ENCODE data around the gene AMMECR1.

DNA sequence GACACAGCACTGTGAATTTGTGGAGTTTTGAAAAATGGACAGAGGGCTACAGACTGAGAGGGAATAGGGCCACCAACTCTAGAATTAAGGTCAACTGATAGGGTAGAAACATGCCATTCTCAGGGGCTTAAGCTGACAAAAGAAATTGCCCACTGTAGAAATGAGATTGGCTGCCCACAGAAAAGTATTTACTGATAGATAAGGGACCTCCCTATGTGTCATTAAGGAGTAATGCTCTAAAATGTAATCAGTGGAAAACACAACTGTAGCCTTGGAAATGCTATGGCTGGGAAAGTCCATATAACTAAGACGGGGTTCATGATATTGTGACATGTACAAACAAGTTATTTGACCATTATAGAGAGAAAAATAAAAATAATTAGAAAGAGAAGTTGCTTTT lies 45.4 kb upstream of the AMMECR1 start:
- TF ChIP-seq CTCF (IDR thresholded peaks at IDR 0.05) (no peak), EP300 (IDR thresholded peaks at IDR 0.05) (no peak), POLR2A (IDR thresholded peaks at IDR 0.05) (no peak), POLR2AphosphoS5 (IDR thresholded peaks at IDR 0.05) (no peak)

Data from upper lobe of left lung (tissue), 4 donors.